NCI-H1930 (cell line): Measurements from ENCODE around the gene KLK13.

Source experiments
- DNase-seq, 2 experiments: peaks; one replicate each; lab custom pipeline; 2025; lab: John Stamatoyannopoulos, UW

Gene KLK13

GRCh38 chr19:51064534-51065220 is at the start of gene KLK13:
KLK13 (minus strand) TSS chr19:51065092; CDS start chr19:51065067, 25 bp downstream.
- DNase-seq = no peak

- DNase-seq = no peak
Measured at GRCh38 chr19:51114087-51114729, 49.3 kb upstream of the KLK13 start.

GRCh38 chr19:51111606-51112005 is 46.7 kb upstream of the KLK13 start:
- no peak for DNase-seq

GRCh38 chr19:51110666-51110971 is 45.7 kb upstream of the KLK13 start:
- DNase-seq = no peak

GRCh38 chr19:51108805-51109146 is 43.9 kb upstream of the KLK13 start:
- peak; percentile 82 to 91 for DNase-seq

- DNase-seq = peak; percentile 99 to 100
Measured at GRCh38 chr19:51108066-51108804, 43.3 kb upstream of the KLK13 start, which contains the start of gene CTU1. CTU1 (minus strand) TSS chr19:51108409; CDS start chr19:51104569, 3,840 bp downstream.

GRCh38 chr19:51107406-51108065 is 42.6 kb upstream of the KLK13 start:
- DNase-seq = peak; percentile 26 to 53

GRCh38 chr19:51103926-51104341 is 39.0 kb upstream of the KLK13 start:
- DNase-seq = no peak

- DNase-seq = no peak
Measured at GRCh38 chr19:51102991-51103390, 38.1 kb upstream of the KLK13 start.

- no peak for DNase-seq
Measured at GRCh38 chr19:51101171-51101865, 36.4 kb upstream of the KLK13 start.

- DNase-seq = no peak
Measured at GRCh38 chr19:51100601-51101000, 35.7 kb upstream of the KLK13 start.

GRCh38 chr19:51099047-51099382 is 34.1 kb upstream of the KLK13 start:
- DNase-seq = no peak

- no peak for DNase-seq
Measured at GRCh38 chr19:51098365-51099046, 33.6 kb upstream of the KLK13 start.

- no peak for DNase-seq
Measured at GRCh38 chr19:51097796-51098195, 32.9 kb upstream of the KLK13 start.

GRCh38 chr19:51097166-51097738 is 32.4 kb upstream of the KLK13 start:
- peak; percentile 32 to 58 for DNase-seq

GRCh38 chr19:51096473-51097165 is 31.7 kb upstream of the KLK13 start:
- DNase-seq = no peak

- DNase-seq = peak; percentile 36 to 40
Measured at GRCh38 chr19:51094696-51095279, 29.9 kb upstream of the KLK13 start.

GRCh38 chr19:51093510-51094345 is 28.8 kb upstream of the KLK13 start:
- no peak for DNase-seq

GRCh38 chr19:51093101-51093500 is 28.2 kb upstream of the KLK13 start:
- DNase-seq = no peak
